A549 (cell line): ENCODE measurements around the gene SSH2. TPM values are rescaled to one million over a fixed set of nuclear protein-coding genes. Genes with fewer than 3 reads are reported as not detected.

Experiments
- ATAC-seq, 2 experiments: fragments of 200-7000 bp in 1 of 2; fragments of >200 bp in 1 of 2; cut with Nextera tagmentation in 1 of 2; cut with Tn5 transposase in 1 of 2; 3 replicates each; pipeline versions ENCODE4 v1.8.0 to v1.9.1; 2018 to 2020; ENCODE audit warnings: mild to moderate bottlenecking in 1 of 2, moderate library complexity in 1 of 2
- CTCF ChIA-PET: fragments of 300-600 bp; sonication (Branson Sonifier 250); formaldehyde crosslinking; extraction: SDS; loops from one replicate; lab custom pipeline; 2021; ENCODE audit warnings: antibody characterized with exemption, inconsistent platforms; lab: Yijun Ruan, JAX
- POLR2A ChIA-PET: fragments of 350-600 bp; formaldehyde crosslinking; extraction: SDS; loops from one replicate; lab custom pipeline; 2021; ENCODE audit warnings: antibody characterized with exemption, inconsistent platforms; lab: Yijun Ruan, JAX
- DNase-seq, 2 experiments: peaks; one replicate each; pipeline versions ENCODE4 v3.0.0 to v3.0.0-alpha.2; 2011 to 2016; ENCODE audit warnings: low read depth in 1 of 2, low spot score in 1 of 2
- FAIRE-seq: peaks from 2 replicates; lab custom pipeline; 2011; peaks lifted over from hg19 to GRCh38; lab: Jason Lieb, UNC
- H3K27ac ChIP-seq, 2 experiments: fragments of >200 bp; sonication (Bioruptor Twin); formaldehyde crosslinking; 3 replicates each; pipeline ENCODE4 v1.5.1; 2016 to 2017
- H3K4me1 ChIP-seq: fragments of >200 bp; sonication (Bioruptor Twin); formaldehyde crosslinking; 3 replicates; pipeline ENCODE4 v1.6.1; 2016
- H3K4me2 ChIP-seq: fragments of >200 bp; sonication (Bioruptor Twin); formaldehyde crosslinking; 3 replicates; pipeline ENCODE4 v1.6.1; 2016
- H3K4me3 ChIP-seq: fragments of >200 bp; sonication (Bioruptor Twin); formaldehyde crosslinking; 3 replicates; pipeline ENCODE4 v1.5.1; 2016
- H3K9me3 ChIP-seq: fragments of >200 bp; sonication (Bioruptor Twin); formaldehyde crosslinking; 3 replicates; pipeline ENCODE4 v1.6.1; 2016
- BCL3 ChIP-seq: fragments of >200 bp; sonication (Bioruptor Twin); formaldehyde crosslinking; IDR thresholded peaks from 3 replicates; pipeline ENCODE4 v1.6.1; 2016
- CEBPB ChIP-seq, 2 experiments: fragments of >200 bp in 1 of 2; sonication (Bioruptor Twin) in 1 of 2; formaldehyde crosslinking in 1 of 2; IDR thresholded peaks; 2 replicates each; pipeline ENCODE4 v1.6.1; 2012 to 2016
- CHD2 ChIP-seq: fragments of 150-350 bp; IDR thresholded peaks from 2 replicates; pipeline ENCODE4 v1.6.1; 2014; ENCODE audit warnings: low read length; ENCODE audit not compliant: partially characterized antibody
- CTCF ChIP-seq: fragments of >200 bp; sonication (Bioruptor Twin); formaldehyde crosslinking; IDR thresholded peaks from 3 replicates; pipeline ENCODE4 v1.5.1; 2016
- E2F6 ChIP-seq: IDR thresholded peaks from 2 replicates; pipeline ENCODE4 v1.6.1; 2012; ENCODE audit warnings: low read depth, borderline replicate concordance
- HMGXB4 ChIP-seq: fragments of 250-450 bp; sonication (Bioruptor Pico); IDR thresholded peaks from 2 replicates; pipeline ENCODE4 v1.5.0; 2021; ENCODE audit warnings: mild to moderate bottlenecking, moderate library complexity, borderline replicate concordance
- HOXA7 ChIP-seq: fragments of 250-450 bp; sonication (Bioruptor Pico); IDR thresholded peaks from 2 replicates; pipeline ENCODE4 v1.5.0; 2020; ENCODE audit warnings: mild to moderate bottlenecking, moderate library complexity
- HOXB5 ChIP-seq: fragments of 250-450 bp; sonication (Bioruptor Pico); IDR thresholded peaks from 2 replicates; pipeline ENCODE4 v1.5.0; 2020; ENCODE audit warnings: mild to moderate bottlenecking, moderate library complexity
- JUNB ChIP-seq: fragments of >200 bp; sonication (Bioruptor Twin); formaldehyde crosslinking; IDR thresholded peaks from 2 replicates; pipeline ENCODE4 v1.6.1; 2016
- KDM5A ChIP-seq: fragments of 200-600 bp; sonication (generic); IDR thresholded peaks from 2 replicates; pipeline ENCODE4 v1.6.1; 2016; ENCODE audit warnings: antibody characterized with exemption, mild to moderate bottlenecking
- NPAS2 ChIP-seq: fragments of 250-450 bp; sonication (Bioruptor Pico); IDR thresholded peaks from 2 replicates; pipeline ENCODE4 v1.8.0; 2022; ENCODE audit warnings: mild to moderate bottlenecking, moderate library complexity, borderline replicate concordance
- PBX3 ChIP-seq: IDR thresholded peaks from 2 replicates; pipeline ENCODE4 v1.6.1; 2012
- PHF8 ChIP-seq: fragments of 200-600 bp; sonication (generic); IDR thresholded peaks from 2 replicates; pipeline ENCODE4 v1.6.1; 2016; ENCODE audit warnings: low read depth, mild to moderate bottlenecking, antibody characterized with exemption, moderate library complexity, borderline replicate concordance
- RCOR1 ChIP-seq: fragments of 150-350 bp; IDR thresholded peaks from 2 replicates; pipeline ENCODE4 v1.6.1; 2014; ENCODE audit warnings: antibody characterized with exemption, low read length, low read depth
- RFX5 ChIP-seq: fragments of 450-650 bp; IDR thresholded peaks from 2 replicates; pipeline ENCODE4 v1.7.1; 2014; ENCODE audit warnings: antibody characterized with exemption, mild to moderate bottlenecking, moderate library complexity
- SREBF2 ChIP-seq: fragments of 450-650 bp; IDR thresholded peaks from 2 replicates; pipeline ENCODE4 v1.6.1; 2014; ENCODE audit warnings: mild to moderate bottlenecking, moderate library complexity
- TFCP2L1 ChIP-seq: fragments of 250-450 bp; sonication (Bioruptor Pico); IDR thresholded peaks from 2 replicates; pipeline ENCODE4 v1.5.0; 2021; ENCODE audit warnings: mild to moderate bottlenecking
- WGBS: methylation state at CpG from one replicate; pipeline ENCODE4 v1.1.6; 2017; ENCODE audit errors: missing lambda C conversion rate; 5-methylcytosine and 5-hydroxymethylcytosine counted together
- polyA plus RNA-seq, 4 experiments: library from polyadenylated mRNA; depleted of rRNA in 3 of 4; stranded (reverse); fragments of >200 nt; fragmentation: RNase III in 1 of 4; extraction: RNeasy Plus Mini Kit Qiagen cat#74134 plus additional on column Dnase treatment in 1 of 4; gene quantifications; 2 replicates in 3 of 4; 3 replicates in 1 of 4; pipeline ENCODE4 v1.2.3, GENCODE V29; 2011 to 2017
- TF ChIP-seq, protein P1 (sequence below): fragments of >200 bp; sonication (Bioruptor Twin); formaldehyde crosslinking; IDR thresholded peaks from 2 replicates; pipeline ENCODE4 v1.6.1; 2016
- TF ChIP-seq, protein P2 (sequence below): IDR thresholded peaks from 2 replicates; pipeline ENCODE4 v1.6.1; 2012

The SSH2 gene
- polyA plus RNA-seq, 2 of the 4 experiments (the other 2 are of a cell fraction): 20.7 to 24.5 TPM

GRCh38 chr17:29847118-29847517 lies 82.9 kb downstream of the SSH2 start:
- DNase-seq (no peak), ATAC-seq (no peak), FAIRE-seq (no peak)
- ChIA-PET POLR2A (no interaction called here), CTCF (interaction anchor here (1.0 to 1.7 kb wide), 5 partner anchors 20 to 258 kb away, joined by 3 to 9 read pairs (median 3); no protein-coding TSS in a partner anchor)
- Histone ChIP-seq H3K9me3 (no peaks in the 10 kb centered on the region), H3K4me2 (no peak overlapping the region), H3K4me3 (no peak overlapping the region), H3K4me1 (peaks cover 22% of the 10 kb centered on the region), H3K27ac (no peak overlapping the region)
- 92% methylated on average over 3 of the region's 3 CpGs for WGBS
- TF ChIP-seq TFCP2L1 (CRISPR knock-in tag): no peak
- no peak for TF ChIP-seq SREBF2
- TF ChIP-seq, protein P1, sequence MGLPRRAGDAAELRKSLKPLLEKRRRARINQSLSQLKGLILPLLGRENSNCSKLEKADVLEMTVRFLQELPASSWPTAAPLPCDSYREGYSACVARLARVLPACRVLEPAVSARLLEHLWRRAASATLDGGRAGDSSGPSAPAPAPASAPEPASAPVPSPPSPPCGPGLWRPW: no peak
- TF ChIP-seq CEBPB (IDR thresholded peaks at IDR 0.05): no peak
- TF ChIP-seq CTCF: no peak

- Histone ChIP-seq H3K9me3 (no peaks in the 10 kb centered on the region), H3K4me3 (no peak overlapping the region), H3K4me2 (no peak overlapping the region), H3K4me1 (peaks cover 22% of the 10 kb centered on the region), H3K27ac (no peak overlapping the region)
- CTCF ChIA-PET: interaction anchor here (1.0 to 1.5 kb wide), 4 partner anchors 16 to 247 kb away, joined by 3 to 9 read pairs (median 4); no protein-coding TSS in a partner anchor
- 77% methylated on average over 2 of the region's 2 CpGs for WGBS
- POLR2A ChIA-PET: no interaction called here
- TF ChIP-seq PHF8: no peak
- TF ChIP-seq KDM5A: no peak
- TF ChIP-seq SREBF2: no peak
- no peak for TF ChIP-seq HOXA7 (CRISPR knock-in tag)
- TF ChIP-seq PBX3: no peak
- no peak for TF ChIP-seq E2F6
- no peak for FAIRE-seq
- ATAC-seq: no peak
- no peak for DNase-seq
These were observed 83.7 kb downstream of the SSH2 start for GRCh38 chr17:29846298-29846697.

- peak in 1 of 2 experiments; percentile 36; a peak in 1 of 6 replicates for ATAC-seq
- H3K4me3 ChIP-seq: no peak overlapping the region
- ChIA-PET CTCF (interaction anchor here (0.8 to 2.2 kb wide), 4 partner anchors 18 to 87 kb away, joined by 3 to 12 read pairs (median 4); no protein-coding TSS in a partner anchor), POLR2A (no interaction called here)
- H3K4me2 ChIP-seq: no peak overlapping the region
- H3K27ac ChIP-seq: no peak overlapping the region
- H3K4me1 ChIP-seq: peaks cover 16% of the 10 kb centered on the region
- FAIRE-seq: no peak
- DNase-seq: no peak
- WGBS: 86% methylated on average over 1 of the region's 1 CpG
- H3K9me3 ChIP-seq: no peaks in the 10 kb centered on the region
- TF ChIP-seq PBX3: no peak
- no peak for TF ChIP-seq CEBPB (IDR thresholded peaks at IDR 0.05)
- no peak for TF ChIP-seq HOXB5 (CRISPR knock-in tag)
- TF ChIP-seq RCOR1: no peak
- no peak for TF ChIP-seq RFX5
- TF ChIP-seq BCL3: no peak
- no peak for TF ChIP-seq HMGXB4 (CRISPR knock-in tag)
- TF ChIP-seq TFCP2L1 (CRISPR knock-in tag): no peak
- TF ChIP-seq E2F6: no peak
- TF ChIP-seq JUNB: no peak
- TF ChIP-seq HOXA7 (CRISPR knock-in tag): no peak
- TF ChIP-seq, protein P2, sequence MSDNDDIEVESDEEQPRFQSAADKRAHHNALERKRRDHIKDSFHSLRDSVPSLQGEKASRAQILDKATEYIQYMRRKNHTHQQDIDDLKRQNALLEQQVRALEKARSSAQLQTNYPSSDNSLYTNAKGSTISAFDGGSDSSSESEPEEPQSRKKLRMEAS: no peak
- no peak for TF ChIP-seq NPAS2 (CRISPR knock-in tag)
- no peak for TF ChIP-seq CHD2
These were observed 85.5 kb downstream of the SSH2 start for GRCh38 chr17:29844339-29845048.
